ENCODE data around the gene LYSMD3.
"Not testable (repeated sequence)": the region's sequence is repeated elsewhere in the genome, so short reads cannot be mapped to it uniquely, and the experiment has no call there.

Gene LYSMD3

GRCh38 chr5:90529194-90529938 is at the start of gene LYSMD3:
Gene LYSMD3, minus strand, starts transcription at chr5:90529584. Its CDS starts 4,295 bp downstream, at chr5:90525289.
- peak; percentile 85 for DNase-seq

GRCh38 chr5:90576566-90576965 is 47.2 kb upstream of the LYSMD3 start:
- DNase-seq = not testable (repeated sequence)

- no peak for DNase-seq
Observed at GRCh38 chr5:90575712-90576111, 46.3 kb upstream of the LYSMD3 start.

GRCh38 chr5:90571147-90571773 is 41.9 kb upstream of the LYSMD3 start:
- DNase-seq = no peak

GRCh38 chr5:90570034-90570433 is 40.6 kb upstream of the LYSMD3 start:
- no peak for DNase-seq

GRCh38 chr5:90569084-90569483 is 39.7 kb upstream of the LYSMD3 start:
- DNase-seq = no peak

GRCh38 chr5:90565491-90565890 is 36.1 kb upstream of the LYSMD3 start:
- no peak for DNase-seq

GRCh38 chr5:90563108-90563507 is 33.7 kb upstream of the LYSMD3 start:
- no peak for DNase-seq

GRCh38 chr5:90562341-90562740 is 33.0 kb upstream of the LYSMD3 start:
- no peak for DNase-seq

- no peak for DNase-seq
Observed at GRCh38 chr5:90561766-90562165, 32.4 kb upstream of the LYSMD3 start.

GRCh38 chr5:90560771-90561170 is 31.4 kb upstream of the LYSMD3 start:
- no peak for DNase-seq

GRCh38 chr5:90558344-90559192 is 29.2 kb upstream of the LYSMD3 start, which contains the start of gene ADGRV1:
Gene ADGRV1, plus strand, starts transcription at chr5:90558797. Its CDS starts 99 bp downstream, at chr5:90558896.
- no peak for DNase-seq

- no peak for DNase-seq
Observed at GRCh38 chr5:90557871-90558270, 28.5 kb upstream of the LYSMD3 start.

- DNase-seq = no peak
Observed at GRCh38 chr5:90557391-90557790, 28.0 kb upstream of the LYSMD3 start.

- no peak for DNase-seq
Observed at GRCh38 chr5:90555666-90556065, 26.3 kb upstream of the LYSMD3 start.

GRCh38 chr5:90554358-90555006 is 25.1 kb upstream of the LYSMD3 start:
- no peak for DNase-seq

GRCh38 chr5:90553711-90554110 is 24.3 kb upstream of the LYSMD3 start:
- no peak for DNase-seq

GRCh38 chr5:90551376-90551775 is 22.0 kb upstream of the LYSMD3 start:
- no peak for DNase-seq

- DNase-seq = no peak
Observed at GRCh38 chr5:90550963-90551362, 21.6 kb upstream of the LYSMD3 start.

- no peak for DNase-seq
Observed at GRCh38 chr5:90549729-90550275, 20.4 kb upstream of the LYSMD3 start.

GRCh38 chr5:90549223-90549622 is 19.8 kb upstream of the LYSMD3 start:
- DNase-seq = no peak

GRCh38 chr5:90548069-90548593 is 18.7 kb upstream of the LYSMD3 start:
- no peak for DNase-seq
